Gastroesophageal sphincter (tissue), 4 donors: ENCODE results near the gene SLC25A13. TPM values are rescaled to one million over a fixed set of nuclear protein-coding genes. Genes with fewer than 3 reads are reported as not detected.

Experiments used
- ATAC-seq: fragments of 150-250 bp; one replicate; pipeline ENCODE4 v1.9.1; 2016; ENCODE audit warnings: mild to moderate bottlenecking, moderate library complexity
- H3K27ac ChIP-seq, 4 donors: fragments of 200-600 bp; sonication (generic) in 3 of 4; 1 replicate in 3 of 4; 2 replicates in 1 of 4; pipeline ENCODE4 v1.5.1; 2016 to 2019
- H3K27me3 ChIP-seq: fragments of 200-600 bp; sonication (generic); one replicate; pipeline ENCODE4 v1.5.1; 2019
- H3K36me3 ChIP-seq, 2 donors: fragments of 200-600 bp; sonication (generic); one replicate each; pipeline ENCODE4 v1.5.1; 2019; ENCODE audit warnings: control low read depth in 1 of 2
- H3K4me1 ChIP-seq, 3 donors: fragments of 200-600 bp; sonication (generic); 1 replicate in 2 of 3; 2 replicates in 1 of 3; pipeline ENCODE4 v1.5.1; 2016 to 2019; ENCODE audit warnings: control low read depth in 2 of 3
- H3K4me3 ChIP-seq, 2 donors: fragments of 200-600 bp; sonication (generic); one replicate each; pipeline ENCODE4 v1.5.1; 2019; ENCODE audit warnings: mild to moderate bottlenecking in 1 of 2, moderate library complexity in 1 of 2
- H3K9me3 ChIP-seq, 3 donors: fragments of 200-600 bp; sonication (generic); one replicate each; pipeline ENCODE4 v1.5.1; 2017 to 2019; ENCODE audit warnings: control low read depth in 2 of 3
- CTCF ChIP-seq, 4 experiments: fragments of 200-600 bp in 2 of 4; fragments of 450-650 bp in 2 of 4; sonication (generic) in 1 of 4; IDR thresholded peaks; one replicate each; pipeline ENCODE4 v1.5.1; 2017 to 2019; ENCODE audit warnings: antibody characterized with exemption in 4 of 4, mild to moderate bottlenecking in 2 of 4, moderate library complexity in 2 of 4
- EP300 ChIP-seq: sonication (generic); formaldehyde crosslinking; IDR thresholded peaks from one replicate; pipeline ENCODE4 v1.6.1; 2017; ENCODE audit warnings: antibody characterized with exemption, mild to moderate bottlenecking
- POLR2A ChIP-seq, 2 donors: fragments of 450-650 bp; IDR thresholded peaks; one replicate each; pipeline ENCODE4 v1.6.1; 2017; ENCODE audit warnings: antibody characterized with exemption in 2 of 2, mild to moderate bottlenecking in 2 of 2, moderate library complexity in 1 of 2
- POLR2AphosphoS5 ChIP-seq: sonication (generic); formaldehyde crosslinking; IDR thresholded peaks from one replicate; pipeline ENCODE4 v1.6.1; 2017; ENCODE audit warnings: antibody characterized with exemption
- WGBS, 2 donors: methylation state at CpG; one replicate each; pipeline ENCODE4 v1.1.5; 2018; ENCODE audit warnings: low coverage in 1 of 2; 5-methylcytosine and 5-hydroxymethylcytosine counted together
- total RNA-seq, 4 donors: library from RNA; depleted of rRNA; stranded (reverse); fragments of >200 nt; gene quantifications; one replicate each; pipeline ENCODE4 v1.1.0, GENCODE V29; 2016

Gene SLC25A13
- total RNA-seq, 4 donors from 2014 or later = 19.0 to 42.0 (median 28.0) TPM

- no peaks in the 10 kb centered on the region for H3K9me3 ChIP-seq
- H3K27ac ChIP-seq = no peak overlapping the region
- TF ChIP-seq EP300 (no peak), CTCF (IDR thresholded peaks at IDR 0.05) (no peak), POLR2AphosphoS5 (no peak), POLR2A (IDR thresholded peaks at IDR 0.05) (no peak)
- peaks cover 0 to 38% (median 9%) of the 10 kb centered on the region in 3 donors for H3K4me1 ChIP-seq
- ATAC-seq = no peak
- no peaks in the 10 kb centered on the region for H3K36me3 ChIP-seq
- H3K27me3 ChIP-seq = no peaks in the 10 kb centered on the region
- H3K4me3 ChIP-seq = no peak overlapping the region
- WGBS, 2 donors = 91 to 92% methylated on average over 3 of the region's 3 CpGs
Measured at GRCh38 chr7:96238976-96239766, 82.7 kb downstream of the SLC25A13 start.

GRCh38 chr7:96238474-96238873 is 83.4 kb downstream of the SLC25A13 start:
- peaks cover 0 to 45% (median 9%) of the 10 kb centered on the region in 3 donors for H3K4me1 ChIP-seq
- no peak for TF ChIP-seq POLR2A (IDR thresholded peaks at IDR 0.05)
- no peak for TF ChIP-seq CTCF (IDR thresholded peaks at IDR 0.05)
- no peak for TF ChIP-seq EP300
- TF ChIP-seq POLR2AphosphoS5 = no peak
- H3K4me3 ChIP-seq = no peak overlapping the region
- no peaks in the 10 kb centered on the region for H3K36me3 ChIP-seq
- no peak overlapping the region for H3K27ac ChIP-seq
- 69 to 85% methylated on average over 3 to 7 of the region's 8 CpGs for WGBS, 2 donors
- no peaks in the 10 kb centered on the region for H3K9me3 ChIP-seq
- no peaks in the 10 kb centered on the region for H3K27me3 ChIP-seq
- ATAC-seq = no peak

- Histone ChIP-seq H3K27me3 (no peaks in the 10 kb centered on the region), H3K4me3 (no peak overlapping the region), H3K9me3 (no peaks in the 10 kb centered on the region), H3K4me1 (peaks cover 0 to 45% (median 9%) of the 10 kb centered on the region in 3 donors), H3K36me3 (no peaks in the 10 kb centered on the region), H3K27ac (peak overlapping the region in 2 of 4 donors; percentile 36 to 61)
- TF ChIP-seq CTCF (IDR thresholded peaks at IDR 0.05) = no peak
- TF ChIP-seq POLR2AphosphoS5 = no peak
- no peak for TF ChIP-seq EP300
- no peak for TF ChIP-seq POLR2A (IDR thresholded peaks at IDR 0.05)
- ATAC-seq = no peak
- 100% methylated on average over 1 of the region's 1 CpG for WGBS, 2 donors
Measured at GRCh38 chr7:96237040-96237439, 84.9 kb downstream of the SLC25A13 start.

- Histone ChIP-seq H3K36me3 (no peaks in the 10 kb centered on the region), H3K9me3 (no peaks in the 10 kb centered on the region), H3K4me3 (no peak overlapping the region), H3K27ac (peak overlapping the region in 3 of 4 donors; percentile 50 to 64 (median 61)), H3K4me1 (peaks cover 0 to 45% (median 9%) of the 10 kb centered on the region in 3 donors), H3K27me3 (no peaks in the 10 kb centered on the region)
- peak; percentile 86 for ATAC-seq
- no peak for TF ChIP-seq POLR2A (IDR thresholded peaks at IDR 0.05)
- no peak for TF ChIP-seq EP300
- TF ChIP-seq POLR2AphosphoS5 = peak; percentile 73
- TF ChIP-seq CTCF (IDR thresholded peaks at IDR 0.05) = no peak
- 38 to 41% methylated on average over 4 to 5 of the region's 5 CpGs for WGBS, 2 donors
Measured at GRCh38 chr7:96236198-96237039, 85.5 kb downstream of the SLC25A13 start.
